ENCODE measurements around the gene REV3L.

REV3L gene

DNA sequence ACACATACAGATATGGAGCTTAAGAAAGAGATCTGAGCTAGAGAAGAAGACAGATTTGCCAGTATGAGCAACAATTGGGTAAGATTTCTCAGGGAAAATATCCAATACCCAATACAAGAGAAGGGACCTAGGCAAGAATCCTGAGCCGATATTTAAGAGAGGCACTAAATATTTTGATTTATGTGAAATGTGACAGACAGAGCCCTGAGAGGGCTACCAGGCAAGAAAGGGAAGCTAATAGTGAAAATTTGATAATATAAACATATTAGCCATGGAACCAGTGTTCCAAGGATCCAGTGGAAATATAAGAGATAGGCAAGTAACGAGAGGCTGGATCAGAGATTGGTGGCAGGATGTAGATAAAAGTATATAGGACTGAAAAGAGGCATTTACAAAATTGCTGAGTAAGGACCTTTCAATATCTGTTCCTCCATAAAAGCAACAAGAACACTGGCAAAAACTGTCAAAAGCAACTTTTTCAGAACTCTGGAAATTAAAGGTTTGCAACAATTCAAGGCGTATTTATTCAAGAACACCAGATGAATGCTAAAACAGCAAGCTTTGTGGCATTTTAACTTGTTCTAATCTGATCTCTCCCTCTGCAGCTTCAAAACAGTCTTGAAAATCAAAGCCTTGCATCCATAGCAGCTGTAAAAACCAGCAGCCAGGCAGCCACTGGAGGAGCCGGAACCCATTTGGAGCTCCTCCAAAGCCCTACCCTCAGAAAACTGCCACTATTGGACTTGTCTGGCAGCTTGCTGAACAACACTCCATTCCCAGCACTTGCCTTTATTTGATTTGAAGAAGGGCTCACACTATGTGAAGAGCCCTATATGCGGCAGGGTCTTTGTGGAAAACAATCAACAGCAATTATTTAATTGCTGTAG lies 58.8 kb downstream of the REV3L start:
- Histone ChIP-seq H3K79me2 (ENCODE audit: insufficient read depth, low read length) (peaks cover 96% of the 10 kb centered on the region), H3K27ac (ENCODE audit: low read depth, low read length) (no peak overlapping the region), H3K9me3 (ENCODE audit: insufficient read depth, low read length) (0 out of 2 replicates have a peak, but pooled peaks cover 7% of the 10 kb centered on the region), H3K4me2 (ENCODE audit: low read depth, low read length, poor library complexity, severe bottlenecking) (no peak overlapping the region), H4K20me1 (ENCODE audit: low read depth, low read length) (peaks cover 13% of the 10 kb centered on the region; the same call in 1 of the 2 replicates), H3K36me3 (ENCODE audit: low read length) (peaks cover 9% of the 10 kb centered on the region), H3K9ac (ENCODE audit: low read length) (no peak overlapping the region), H2AFZ (ENCODE audit: low read depth, low read length, severe bottlenecking) (no peak overlapping the region), H3K4me3 (ENCODE audit: insufficient read depth, low read length, poor library complexity, severe bottlenecking) (no peak overlapping the region), H3K27me3 (ENCODE audit: low read length) (no peaks in the 10 kb centered on the region), H3K9me2 (replicated peaks; ENCODE audit: insufficient read depth, low read length) (no peaks in the 10 kb centered on the region), H3F3A (ENCODE audit: insufficient read depth) (peaks cover 6% of the 10 kb centered on the region; the same call in 1 of the 2 replicates)
- TF ChIP-seq EZH2phosphoT487 (conservative IDR thresholded peaks at IDR 0.05; ENCODE audit: low read length), result no peak
- TF ChIP-seq CTCF (IDR thresholded peaks at IDR 0.05; ENCODE audit: insufficient read depth, low read length, poor library complexity, severe bottlenecking), result no peak

DNA sequence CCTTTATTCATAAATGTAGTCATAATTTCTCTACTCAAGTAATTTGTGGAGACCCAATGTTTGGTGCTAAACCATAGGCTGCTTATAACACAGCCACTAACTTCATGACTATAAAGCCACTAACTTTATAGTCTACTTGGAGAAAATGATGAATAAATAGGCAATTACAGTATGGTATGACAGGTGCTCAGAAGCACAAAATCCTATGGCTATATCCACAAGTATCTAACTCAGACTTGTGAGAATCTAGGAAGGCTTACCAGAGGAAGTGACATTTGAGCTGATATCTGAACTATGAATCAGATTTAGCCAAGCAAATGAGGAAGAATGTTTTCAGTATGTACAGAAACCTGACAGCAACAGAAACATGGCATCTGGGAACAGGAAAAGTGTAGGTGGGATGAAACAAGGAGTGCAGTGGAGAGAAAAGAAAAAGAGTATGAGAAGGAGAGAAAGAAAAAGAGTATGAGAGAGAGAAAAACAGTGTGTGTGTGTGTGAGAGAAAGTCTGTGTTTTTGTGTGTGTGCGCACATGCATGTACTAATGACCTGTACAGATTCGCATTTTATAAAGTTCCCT lies 59.9 kb downstream of the REV3L start:
- no peaks in the 10 kb centered on the region for H3K27me3 ChIP-seq (ENCODE audit: low read length)
- H3K79me2 ChIP-seq (ENCODE audit: insufficient read depth, low read length), result peaks cover 96% of the 10 kb centered on the region
- no peak overlapping the region for H2AFZ ChIP-seq (ENCODE audit: low read depth, low read length, severe bottlenecking)
- no peak overlapping the region for H3K27ac ChIP-seq (ENCODE audit: low read depth, low read length)
- H4K20me1 ChIP-seq (ENCODE audit: low read depth, low read length), result peaks cover 14% of the 10 kb centered on the region; the same call in 1 of the 2 replicates
- H3K36me3 ChIP-seq (ENCODE audit: low read length), result no peaks in the 10 kb centered on the region; the same call in 1 of the 2 replicates
- H3K4me2 ChIP-seq (ENCODE audit: low read depth, low read length, poor library complexity, severe bottlenecking), result no peak overlapping the region
- H3F3A ChIP-seq (ENCODE audit: insufficient read depth), result 0 out of 2 replicates have a peak, but pooled peaks cover 1% of the 10 kb centered on the region
- H3K9ac ChIP-seq (ENCODE audit: low read length), result no peak overlapping the region
- H3K9me3 ChIP-seq (ENCODE audit: insufficient read depth, low read length), result no peaks in the 10 kb centered on the region
- H3K9me2 ChIP-seq (replicated peaks; ENCODE audit: insufficient read depth, low read length), result no peaks in the 10 kb centered on the region
- TF ChIP-seq EZH2phosphoT487 (conservative IDR thresholded peaks at IDR 0.05; ENCODE audit: low read length), result no peak
- TF ChIP-seq CTCF (IDR thresholded peaks at IDR 0.05; ENCODE audit: insufficient read depth, low read length, poor library complexity, severe bottlenecking), result no peak
- no peak overlapping the region for H3K4me3 ChIP-seq (ENCODE audit: insufficient read depth, low read length, poor library complexity, severe bottlenecking)

DNA sequence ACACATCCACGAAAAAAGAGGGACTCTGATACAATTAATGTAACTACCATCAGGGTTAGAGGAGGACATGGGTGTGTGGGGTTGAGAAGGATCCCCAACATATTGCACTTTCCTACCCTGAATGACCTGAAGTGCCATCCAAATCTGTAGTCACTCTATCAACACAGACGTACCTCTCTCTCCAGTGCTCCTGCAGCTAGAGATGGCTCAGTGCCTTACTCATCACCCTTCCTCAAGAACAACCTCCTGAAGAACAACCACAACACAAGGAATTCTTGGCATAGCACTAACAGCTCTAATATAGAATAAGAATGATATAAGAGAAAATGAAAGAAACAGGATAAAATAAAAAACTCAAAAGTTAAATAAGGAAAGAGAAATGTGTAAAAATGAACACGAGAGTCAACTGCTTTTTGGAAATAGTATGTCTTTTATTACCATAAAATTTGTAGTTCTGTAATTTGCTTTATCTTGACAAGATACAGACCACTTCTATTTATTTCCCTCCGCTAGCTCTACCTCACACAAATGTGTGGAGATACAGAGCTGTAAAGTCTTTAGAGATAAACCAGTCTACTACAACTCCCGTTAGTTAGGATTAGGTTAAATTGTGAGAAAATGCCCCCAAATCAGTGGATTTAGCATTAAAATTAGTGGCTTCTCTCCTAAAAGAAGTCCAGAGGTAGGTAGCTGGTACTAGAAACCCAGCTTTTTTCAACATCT lies 63.9 kb downstream of the REV3L start:
- Histone ChIP-seq H3K9me3 (ENCODE audit: insufficient read depth, low read length) (no peaks in the 10 kb centered on the region), H3F3A (ENCODE audit: insufficient read depth) (no peaks in the 10 kb centered on the region), H3K36me3 (ENCODE audit: low read length) (peaks cover 11% of the 10 kb centered on the region; the same call in 1 of the 2 replicates), H2AFZ (ENCODE audit: low read depth, low read length, severe bottlenecking) (no peak overlapping the region), H3K79me2 (ENCODE audit: insufficient read depth, low read length) (peaks cover 83% of the 10 kb centered on the region), H3K4me3 (ENCODE audit: insufficient read depth, low read length, poor library complexity, severe bottlenecking) (no peak overlapping the region), H3K9me2 (replicated peaks; ENCODE audit: insufficient read depth, low read length) (no peaks in the 10 kb centered on the region), H3K9ac (ENCODE audit: low read length) (no peak overlapping the region), H3K27ac (ENCODE audit: low read depth, low read length) (no peak overlapping the region), H4K20me1 (ENCODE audit: low read depth, low read length) (peaks cover 8% of the 10 kb centered on the region; the same call in 1 of the 2 replicates), H3K27me3 (ENCODE audit: low read length) (no peaks in the 10 kb centered on the region), H3K4me2 (ENCODE audit: low read depth, low read length, poor library complexity, severe bottlenecking) (no peak overlapping the region)
- TF ChIP-seq CTCF (IDR thresholded peaks at IDR 0.05; ENCODE audit: insufficient read depth, low read length, poor library complexity, severe bottlenecking) (no peak), EZH2phosphoT487 (conservative IDR thresholded peaks at IDR 0.05; ENCODE audit: low read length) (no peak)

Measured in SU-DHL-6 (cell line).